ENCODE results near the gene GPRC5A. TPM values are rescaled to one million over a fixed set of nuclear protein-coding genes. Genes with fewer than 3 reads are reported as not detected.

Gene GPRC5A
- total RNA-seq, 1 donor = 4.7 TPM

- Histone ChIP-seq H3K36me3 (ENCODE audit: insufficient read depth, low read length) (no peaks in the 10 kb centered on the region), H3K79me2 (ENCODE audit: insufficient read depth, low read length) (no peaks in the 10 kb centered on the region), H3K27ac (ENCODE audit: low read depth, low read length) (no peak overlapping the region), H3K27me3 (ENCODE audit: insufficient read depth, low read length) (no peaks in the 10 kb centered on the region), H3K4me3 (ENCODE audit: insufficient read depth, low read length) (no peak overlapping the region), H3K9me3 (ENCODE audit: low read depth, low read length) (no peaks in the 10 kb centered on the region), H2AFZ (ENCODE audit: low read length) (no peak overlapping the region), H3K4me2 (ENCODE audit: insufficient read depth, low read length) (no peak overlapping the region), H3K4me1 (ENCODE audit: insufficient read depth, low read length) (no peaks in the 10 kb centered on the region), H4K20me1 (ENCODE audit: insufficient read depth, low read length) (no peaks in the 10 kb centered on the region)
- no peak for TF ChIP-seq CTCF (IDR thresholded peaks at IDR 0.05; ENCODE audit: extremely low read depth, low read depth, low read length)
- DNase-seq (ENCODE audit: insufficient read length, low spot score, missing footprints) = no peak
These were observed 69.4 kb downstream of the GPRC5A start for GRCh38 chr12:12960639-12961209.

- no peak overlapping the region for H3K4me3 ChIP-seq (ENCODE audit: insufficient read depth, low read length)
- no peaks in the 10 kb centered on the region for H3K9me3 ChIP-seq (ENCODE audit: low read depth, low read length)
- no peaks in the 10 kb centered on the region for H3K79me2 ChIP-seq (ENCODE audit: insufficient read depth, low read length)
- no peak overlapping the region for H2AFZ ChIP-seq (ENCODE audit: low read length)
- no peak overlapping the region for H3K4me2 ChIP-seq (ENCODE audit: insufficient read depth, low read length)
- TF ChIP-seq CTCF (IDR thresholded peaks at IDR 0.05; ENCODE audit: extremely low read depth, low read depth, low read length) = no peak
- H3K27me3 ChIP-seq (ENCODE audit: insufficient read depth, low read length) = no peaks in the 10 kb centered on the region
- H3K27ac ChIP-seq (ENCODE audit: low read depth, low read length) = no peak overlapping the region
- H3K4me1 ChIP-seq (ENCODE audit: insufficient read depth, low read length) = no peaks in the 10 kb centered on the region
- DNase-seq (ENCODE audit: insufficient read length, low spot score, missing footprints) = no peak
- H4K20me1 ChIP-seq (ENCODE audit: insufficient read depth, low read length) = no peaks in the 10 kb centered on the region
- H3K36me3 ChIP-seq (ENCODE audit: insufficient read depth, low read length) = peaks cover 4% of the 10 kb centered on the region
These were observed 72.9 kb downstream of the GPRC5A start for GRCh38 chr12:12964255-12964654.

GRCh38 chr12:12965836-12966235, 74.5 kb downstream of the GPRC5A start:
- DNase-seq (ENCODE audit: insufficient read length, low spot score, missing footprints) = no peak
- Histone ChIP-seq H4K20me1 (ENCODE audit: insufficient read depth, low read length) (no peaks in the 10 kb centered on the region), H3K79me2 (ENCODE audit: insufficient read depth, low read length) (no peaks in the 10 kb centered on the region), H3K36me3 (ENCODE audit: insufficient read depth, low read length) (peaks cover 4% of the 10 kb centered on the region), H3K4me3 (ENCODE audit: insufficient read depth, low read length) (no peak overlapping the region), H3K27me3 (ENCODE audit: insufficient read depth, low read length) (no peaks in the 10 kb centered on the region), H3K9me3 (ENCODE audit: low read depth, low read length) (no peaks in the 10 kb centered on the region), H2AFZ (ENCODE audit: low read length) (no peak overlapping the region), H3K27ac (ENCODE audit: low read depth, low read length) (no peak overlapping the region), H3K4me2 (ENCODE audit: insufficient read depth, low read length) (no peak overlapping the region), H3K4me1 (ENCODE audit: insufficient read depth, low read length) (no peaks in the 10 kb centered on the region)
- TF ChIP-seq CTCF (IDR thresholded peaks at IDR 0.05; ENCODE audit: extremely low read depth, low read depth, low read length) = no peak

Other genes with a start within 250 kb of the GPRC5A start
- gene GPR19, start 195.4 kb upstream of the GPRC5A start, total RNA-seq = under 0.01 and 0.36 TPM in 2 replicates
- gene CDKN1B, start 174.2 kb upstream of the GPRC5A start, total RNA-seq = 44.5 and 52.8 TPM in 2 replicates
- 3.2 and 3.3 TPM in 2 replicates for gene APOLD1, start 105.9 kb upstream of the GPRC5A start, total RNA-seq
- gene DDX47, start 78.2 kb upstream of the GPRC5A start, total RNA-seq = 60.8 and 63.6 TPM in 2 replicates
- not detected in 2 replicates for gene GPRC5D, start 60.6 kb downstream of the GPRC5A start, total RNA-seq
- 16.6 and 20.3 TPM in 2 replicates for gene HEBP1, start 108.7 kb downstream of the GPRC5A start, total RNA-seq
- gene FAM234B, start 152.8 kb downstream of the GPRC5A start, total RNA-seq = 3.3 and 5.6 TPM in 2 replicates
- gene GSG1, start 212.1 kb downstream of the GPRC5A start, total RNA-seq = 0.29 and 0.36 TPM in 2 replicates